ENCODE measurements around the gene UBXN11. TPM values are rescaled to one million over a fixed set of nuclear protein-coding genes. Genes with fewer than 3 reads are reported as not detected.

UBXN11 gene
- total RNA-seq, 2 donors from 2014 or later, result 13.2 to 18.1 TPM

DNA sequence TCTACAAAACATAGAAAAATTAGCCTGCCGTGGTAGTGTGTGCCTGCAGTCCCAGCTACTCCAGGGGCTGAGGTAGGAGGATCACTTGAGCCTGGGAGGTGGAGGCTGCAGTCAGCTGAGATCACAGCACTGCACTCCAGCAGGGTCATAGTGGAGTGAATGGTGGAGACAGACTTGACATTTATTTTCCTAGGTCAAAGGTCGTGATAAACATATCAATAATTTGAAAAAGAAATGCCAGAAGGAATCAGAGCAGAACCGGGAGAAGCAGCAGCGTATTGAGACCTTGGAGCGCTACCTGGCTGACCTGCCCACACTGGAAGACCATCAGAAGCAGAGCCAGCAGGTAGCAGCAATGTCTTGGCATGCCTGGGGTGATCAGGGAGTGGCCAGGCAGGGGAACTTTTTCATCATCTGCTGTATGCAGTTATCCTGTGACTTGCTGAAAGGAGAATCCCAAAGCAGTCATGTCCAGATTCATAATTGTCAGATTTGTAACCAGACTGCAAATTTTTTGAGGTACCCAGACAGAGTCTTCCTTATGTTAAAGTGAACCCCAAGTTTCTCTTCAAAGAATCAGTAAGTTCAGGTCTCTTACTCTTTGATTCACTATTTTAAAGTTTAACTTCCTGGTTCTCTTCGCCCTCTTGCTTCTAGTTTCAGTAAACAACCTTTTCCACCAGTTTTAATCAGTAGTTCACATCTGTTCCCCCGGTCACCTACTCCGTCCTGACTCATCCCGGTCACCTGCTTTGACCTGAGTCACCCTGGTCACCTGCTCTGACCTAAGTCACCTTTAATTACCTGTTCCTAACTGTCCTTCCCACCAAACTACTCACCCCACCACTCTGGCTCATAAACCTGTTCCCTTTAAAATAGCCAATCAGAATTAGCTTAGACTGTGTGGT is 37.9 kb downstream of the UBXN11 start:
- no peak for TF ChIP-seq POLR2A (IDR thresholded peaks at IDR 0.05)
- TF ChIP-seq CTCF (IDR thresholded peaks at IDR 0.05), result no peak
- TF ChIP-seq POLR2AphosphoS5 (IDR thresholded peaks at IDR 0.05), result no peak
- Histone ChIP-seq H3K4me3 (no peak overlapping the region), H3K27me3 (replicated peaks; ENCODE audit: insufficient read depth) (no peaks in the 10 kb centered on the region), H3K27ac (no peak overlapping the region), H3K36me3 (no peaks in the 10 kb centered on the region), H3K4me1 (replicated peaks) (no peaks in the 10 kb centered on the region), H3K9me3 (no peaks in the 10 kb centered on the region)
- intact Hi-C loops (cut with DNase I), result no loop called here
- whole genome bisulfite sequencing, result 97% methylated on average over 9 of the region's 9 CpGs
- DNase-seq (ENCODE audit: low spot score), result no peak

GRCh38 chr1:26265405-26265804 is 41.0 kb downstream of the UBXN11 start:
- no peak for DNase-seq (ENCODE audit: low spot score)
- Histone ChIP-seq H3K9me3 (no peaks in the 10 kb centered on the region), H3K4me3 (no peak overlapping the region), H3K4me1 (replicated peaks) (no peaks in the 10 kb centered on the region), H3K36me3 (no peaks in the 10 kb centered on the region), H3K27ac (no peak overlapping the region), H3K27me3 (replicated peaks; ENCODE audit: insufficient read depth) (no peaks in the 10 kb centered on the region)
- intact Hi-C loops (cut with DNase I), result no loop called here
- no peak for TF ChIP-seq CTCF (IDR thresholded peaks at IDR 0.05)
- TF ChIP-seq POLR2AphosphoS5 (IDR thresholded peaks at IDR 0.05), result no peak
- no peak for TF ChIP-seq POLR2A (IDR thresholded peaks at IDR 0.05)
- WGBS, result 95% methylated on average over 1 of the region's 1 CpG

GRCh38 chr1:26263212-26263611 is 43.2 kb downstream of the UBXN11 start:
- Histone ChIP-seq H3K36me3 (no peaks in the 10 kb centered on the region), H3K4me3 (no peak overlapping the region), H3K27me3 (replicated peaks; ENCODE audit: insufficient read depth) (no peaks in the 10 kb centered on the region), H3K27ac (no peak overlapping the region), H3K4me1 (replicated peaks) (no peaks in the 10 kb centered on the region), H3K9me3 (no peaks in the 10 kb centered on the region)
- WGBS, result 92% methylated on average over 5 of the region's 5 CpGs
- intact Hi-C loops (cut with DNase I), result no loop called here
- TF ChIP-seq POLR2AphosphoS5 (IDR thresholded peaks at IDR 0.05) (no peak), CTCF (IDR thresholded peaks at IDR 0.05) (no peak), POLR2A (IDR thresholded peaks at IDR 0.05) (no peak)
- no peak for DNase-seq (ENCODE audit: low spot score)

DNA sequence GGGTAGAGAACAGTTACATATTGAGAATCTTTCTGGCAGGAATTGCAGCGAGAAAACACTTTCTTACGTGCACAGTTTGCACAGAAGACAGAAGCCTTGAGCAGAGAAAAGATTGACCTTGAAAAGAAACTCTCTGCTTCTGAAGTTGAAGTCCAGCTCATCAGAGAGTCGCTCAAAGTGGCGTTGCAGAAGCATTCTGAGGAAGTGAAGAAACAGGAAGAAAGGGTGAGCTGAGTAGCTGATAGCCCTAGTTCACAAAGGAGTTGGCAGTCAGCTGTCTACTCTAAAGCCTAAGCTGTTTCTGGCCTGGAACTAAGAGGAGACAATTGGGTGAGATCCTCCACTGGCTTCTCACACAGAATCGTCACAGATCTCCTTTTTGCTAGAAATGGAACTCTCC is 46.9 kb downstream of the UBXN11 start:
- DNase-seq (ENCODE audit: low spot score), result no peak
- intact Hi-C loops (cut with DNase I), result no loop called here

DNA sequence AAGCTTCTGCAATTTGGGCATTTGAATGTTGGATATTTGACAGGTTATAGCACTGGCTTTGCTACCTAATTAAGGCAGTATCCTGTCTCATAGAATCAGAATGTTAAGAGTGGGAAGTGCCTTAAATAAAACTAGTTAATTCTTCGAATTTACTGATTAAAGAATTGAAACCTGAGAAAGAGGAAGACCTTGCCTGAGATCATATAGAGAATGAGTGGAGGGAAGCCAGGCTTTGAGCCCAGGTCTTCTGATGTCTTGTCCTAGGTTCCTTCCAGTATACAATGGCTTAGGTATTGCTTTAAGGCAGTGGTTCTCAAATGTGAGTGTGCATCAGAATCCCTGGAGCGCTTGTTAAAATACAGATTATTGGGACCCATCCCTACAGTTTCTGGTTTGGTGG is 47.4 kb downstream of the UBXN11 start:
- H3K9me3 ChIP-seq, result no peaks in the 10 kb centered on the region
- no peak overlapping the region for H3K4me3 ChIP-seq
- DNase-seq (ENCODE audit: low spot score), result no peak
- 82% methylated on average over 2 of the region's 2 CpGs for WGBS
- intact Hi-C loops (cut with DNase I), result no loop called here
- no peaks in the 10 kb centered on the region for H3K36me3 ChIP-seq
- H3K27me3 ChIP-seq (replicated peaks; ENCODE audit: insufficient read depth), result no peaks in the 10 kb centered on the region
- TF ChIP-seq POLR2A (IDR thresholded peaks at IDR 0.05) (no peak), CTCF (IDR thresholded peaks at IDR 0.05) (no peak), POLR2AphosphoS5 (IDR thresholded peaks at IDR 0.05) (no peak)
- H3K27ac ChIP-seq, result no peak overlapping the region
- H3K4me1 ChIP-seq (replicated peaks), result no peaks in the 10 kb centered on the region

More for the DNA sequence above, 46.9 kb downstream of the UBXN11 start:
- Histone ChIP-seq H3K27ac (no peak overlapping the region), H3K36me3 (no peaks in the 10 kb centered on the region), H3K27me3 (replicated peaks; ENCODE audit: insufficient read depth) (no peaks in the 10 kb centered on the region), H3K4me3 (no peak overlapping the region), H3K9me3 (no peaks in the 10 kb centered on the region), H3K4me1 (replicated peaks) (no peaks in the 10 kb centered on the region)
- 91% methylated on average over 5 of the region's 5 CpGs for WGBS
- TF ChIP-seq POLR2A (IDR thresholded peaks at IDR 0.05), result no peak
